VCaP (cell line): ENCODE results near the gene ISG20.

Source experiments
- H3K27ac ChIP-seq: fragments of 450-650 bp; 2 replicates; pipeline ENCODE4 v1.5.1; 2017
- TF ChIP-seq, protein P1 (sequence below): fragments of 450-650 bp; conservative IDR thresholded peaks from 2 replicates; pipeline ENCODE4 v1.5.1; 2017; ENCODE audit warnings: mild to moderate bottlenecking, moderate library complexity

ISG20 gene

GRCh38 chr15:88606070-88606794, 32.6 kb upstream of the ISG20 start:
- H3K27ac ChIP-seq = no peak overlapping the region
- TF ChIP-seq, protein P1, sequence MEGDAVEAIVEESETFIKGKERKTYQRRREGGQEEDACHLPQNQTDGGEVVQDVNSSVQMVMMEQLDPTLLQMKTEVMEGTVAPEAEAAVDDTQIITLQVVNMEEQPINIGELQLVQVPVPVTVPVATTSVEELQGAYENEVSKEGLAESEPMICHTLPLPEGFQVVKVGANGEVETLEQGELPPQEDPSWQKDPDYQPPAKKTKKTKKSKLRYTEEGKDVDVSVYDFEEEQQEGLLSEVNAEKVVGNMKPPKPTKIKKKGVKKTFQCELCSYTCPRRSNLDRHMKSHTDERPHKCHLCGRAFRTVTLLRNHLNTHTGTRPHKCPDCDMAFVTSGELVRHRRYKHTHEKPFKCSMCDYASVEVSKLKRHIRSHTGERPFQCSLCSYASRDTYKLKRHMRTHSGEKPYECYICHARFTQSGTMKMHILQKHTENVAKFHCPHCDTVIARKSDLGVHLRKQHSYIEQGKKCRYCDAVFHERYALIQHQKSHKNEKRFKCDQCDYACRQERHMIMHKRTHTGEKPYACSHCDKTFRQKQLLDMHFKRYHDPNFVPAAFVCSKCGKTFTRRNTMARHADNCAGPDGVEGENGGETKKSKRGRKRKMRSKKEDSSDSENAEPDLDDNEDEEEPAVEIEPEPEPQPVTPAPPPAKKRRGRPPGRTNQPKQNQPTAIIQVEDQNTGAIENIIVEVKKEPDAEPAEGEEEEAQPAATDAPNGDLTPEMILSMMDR = no peak

- no peak overlapping the region for H3K27ac ChIP-seq
- TF ChIP-seq, protein P1 = no peak
These were observed 30.9 kb upstream of the ISG20 start for GRCh38 chr15:88607951-88608350.

- TF ChIP-seq, protein P1 = no peak
These were observed 30.1 kb upstream of the ISG20 start for GRCh38 chr15:88608607-88609181.

DNA sequence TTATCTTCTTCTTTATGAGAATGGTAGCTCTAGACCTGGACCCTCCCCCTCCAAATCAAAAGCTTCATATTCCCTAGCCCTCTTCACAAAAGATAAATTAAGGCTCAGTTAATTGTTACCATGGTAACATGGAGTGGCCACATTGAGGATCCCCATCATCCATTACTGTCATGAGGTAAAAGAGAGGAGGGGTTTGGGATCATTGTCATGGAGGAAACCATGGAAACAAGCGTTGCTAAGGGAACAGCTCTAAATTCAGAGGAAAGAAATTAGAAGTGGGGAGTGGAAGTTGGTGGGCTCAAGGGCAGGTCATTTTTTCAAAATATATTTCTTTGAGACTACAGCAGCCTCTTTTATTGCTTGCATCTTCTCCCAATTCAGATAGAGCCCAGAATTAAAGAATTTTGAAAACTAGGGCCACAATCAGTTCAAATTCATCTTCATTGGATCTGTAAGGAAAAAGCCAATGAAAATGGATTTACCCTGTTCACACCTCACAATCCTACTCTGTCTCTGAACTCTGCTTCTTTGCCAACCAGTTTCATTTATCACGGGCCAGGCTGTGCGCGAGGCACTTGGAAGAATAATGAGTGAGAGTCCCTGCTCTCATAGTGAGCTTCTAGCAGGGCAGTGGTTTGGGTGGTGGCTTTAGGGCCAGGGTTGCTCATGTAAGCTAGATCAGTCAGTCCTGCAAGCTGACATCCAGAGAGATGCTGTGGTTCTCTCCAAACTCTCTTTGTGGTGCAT, 29.3 kb upstream of the ISG20 start:
- H3K27ac ChIP-seq = no peak overlapping the region
- TF ChIP-seq, protein P1 = no peak

More at GRCh38 chr15:88608607-88609181, 30.1 kb upstream of the ISG20 start:
- H3K27ac ChIP-seq = no peak overlapping the region

GRCh38 chr15:88610701-88611231, 28.1 kb upstream of the ISG20 start:
- H3K27ac ChIP-seq = no peak overlapping the region
- TF ChIP-seq, protein P1 = no peak

GRCh38 chr15:88612186-88612796, 26.5 kb upstream of the ISG20 start:
- TF ChIP-seq, protein P1 = no peak
- no peak overlapping the region for H3K27ac ChIP-seq
